Transverse colon (tissue), 4 donors: ENCODE results near the gene MRPL53. TPM values are rescaled to one million over a fixed set of nuclear protein-coding genes. Genes with fewer than 3 reads are reported as not detected.
A peak's percentile ranks its signal among the peaks of the same experiment; 100 is the strongest.

Experiments
- DNase-seq: peaks from one replicate; pipeline ENCODE4 v3.0.0-alpha.2; 2019
- H3K27ac ChIP-seq, 4 donors: fragments of 200-600 bp; sonication (generic); 2 replicates each; pipeline ENCODE4 v1.5.1; 2016 to 2018; ENCODE audit warnings: inconsistent platforms in 4 of 4
- H3K27me3 ChIP-seq: fragments of 200-600 bp; sonication (generic); 2 replicates; pipeline ENCODE4 v1.5.1; 2017; ENCODE audit warnings: inconsistent platforms
- H3K36me3 ChIP-seq, 4 donors: fragments of 200-600 bp; sonication (generic); 2 replicates each; pipeline ENCODE4 v1.5.1; 2017 to 2019; ENCODE audit warnings: inconsistent platforms in 4 of 4
- H3K4me1 ChIP-seq, 4 donors: fragments of 200-600 bp; sonication (generic); 2 replicates each; pipeline ENCODE4 v1.5.1; 2017 to 2020; ENCODE audit warnings: inconsistent platforms in 4 of 4
- H3K4me3 ChIP-seq, 4 donors: fragments of 200-600 bp; sonication (generic); 1 replicate in 1 of 4; 2 replicates in 3 of 4; pipeline versions ENCODE4 v1.5.1 to v1.6.1; 2017 to 2019; ENCODE audit warnings: inconsistent platforms in 4 of 4
- H3K9me3 ChIP-seq, 2 donors: fragments of 200-600 bp; sonication (generic); 2 replicates each; pipeline ENCODE4 v1.5.1; 2017 to 2019; ENCODE audit warnings: inconsistent platforms in 2 of 2
- CTCF ChIP-seq, 5 experiments: fragments of 200-600 bp in 3 of 5; fragments of 450-650 bp in 2 of 5; sonication (generic) in 3 of 5; IDR thresholded peaks; 1 replicate in 2 of 5; 2 replicates in 3 of 5; pipeline ENCODE4 v1.5.1; 2016 to 2017; ENCODE audit warnings: antibody characterized with exemption in 5 of 5, inconsistent platforms in 3 of 5, mild to moderate bottlenecking in 2 of 5, moderate library complexity in 1 of 5
- EP300 ChIP-seq: sonication (generic); formaldehyde crosslinking; IDR thresholded peaks from one replicate; pipeline ENCODE4 v1.6.1; 2017; ENCODE audit warnings: antibody characterized with exemption, low read depth
- POLR2A ChIP-seq: fragments of 450-650 bp; IDR thresholded peaks from one replicate; pipeline ENCODE4 v1.6.1; 2016; ENCODE audit warnings: antibody characterized with exemption, mild to moderate bottlenecking, moderate library complexity
- POLR2AphosphoS5 ChIP-seq, 3 donors: sonication (generic); formaldehyde crosslinking; IDR thresholded peaks; one replicate each; pipeline ENCODE4 v1.6.1; 2016; ENCODE audit warnings: antibody characterized with exemption in 3 of 3
- whole genome bisulfite sequencing, 2 donors: methylation state at CpG; one replicate each; pipeline ENCODE4 v1.1.5; 2018; ENCODE audit warnings: low coverage in 1 of 2; 5-methylcytosine and 5-hydroxymethylcytosine counted together
- in situ Hi-C, 4 donors: fragments of 200-750 bp; cut with MboI; loops; one replicate each; pipeline versions ENCODE4 v1.15.0 to v1.15.1; 2017; ENCODE audit warnings: low sequenced_read_pairs in 3 of 4, low pct_ligation_motif_present in 1 of 4, low pct_unique_long_range_greater_than_20kb in 1 of 4
- intact Hi-C: fragments of 100-400 bp; cut with DNase I; formaldehyde crosslinking; loops from one replicate; pipeline ENCODE4 v1.15.1; 2023; ENCODE audit warnings: low total_unique reads
- total RNA-seq, 4 donors: library from RNA; depleted of rRNA; stranded (reverse); fragments of >200 nt; gene quantifications; one replicate each; pipeline ENCODE4 v1.1.0, GENCODE V29; 2016

The MRPL53 gene
- total RNA-seq, 4 donors from 2014 or later, result 23.2 to 170 (median 26.3) TPM

- Histone ChIP-seq H3K4me3 (peak overlapping the region; percentile 6 to 54 (median 47)), H3K27ac (peak overlapping the region; percentile 85 to 90 (median 86)), H3K9me3 (no peaks in the 10 kb centered on the region), H3K27me3 (peaks cover 33% of the 10 kb centered on the region), H3K4me1 (peaks cover 22 to 67% (median 52%) of the 10 kb centered on the region in 4 donors), H3K36me3 (no peaks in the 10 kb centered on the region)
- TF ChIP-seq EP300 (no peak), CTCF (IDR thresholded peaks at IDR 0.05) (no peak), POLR2AphosphoS5 (IDR thresholded peaks at IDR 0.05) (no peak), POLR2A (no peak)
- intact Hi-C loops (no loop called here), in situ Hi-C loops (loop anchor here in 1 of 4 donors (5.0 kb wide), 1 partner anchor 74 kb away; no protein-coding TSS in a partner anchor)
- DNase-seq, result no peak
- WGBS, 2 donors, result 60 to 84% methylated on average over 12 to 45 of the region's 45 CpGs
These were observed 31.3 kb upstream of the MRPL53 start for GRCh38 chr2:74503506-74504475.

- Histone ChIP-seq H3K4me3 (peak overlapping the region; percentile 46 to 59 (median 51)), H3K27ac (peak overlapping the region; percentile 85 to 90 (median 86)), H3K9me3 (no peaks in the 10 kb centered on the region), H3K36me3 (no peaks in the 10 kb centered on the region), H3K27me3 (peaks cover 36% of the 10 kb centered on the region), H3K4me1 (peaks cover 29 to 69% (median 55%) of the 10 kb centered on the region in 4 donors)
- peak in 2 of 5 experiments; percentile 24 to 27 for TF ChIP-seq CTCF (IDR thresholded peaks at IDR 0.05)
- TF ChIP-seq POLR2AphosphoS5 (IDR thresholded peaks at IDR 0.05), result peak; percentile 81 to 93 (median 92)
- no peak for TF ChIP-seq EP300
- peak; percentile 91 for TF ChIP-seq POLR2A
- in situ Hi-C loops (loop anchor here in 1 of 4 donors (5.0 kb wide), 1 partner anchor 74 kb away; no protein-coding TSS in a partner anchor), intact Hi-C loops (no loop called here)
- peak; percentile 89 for DNase-seq
- 2% methylated on average over 49 of the region's 67 CpGs; no CpG with 5 or more reads in 1 of the 2 donors for WGBS, 2 donors
These were observed 30.4 kb upstream of the MRPL53 start for GRCh38 chr2:74502720-74503505.

GRCh38 chr2:74502147-74502719 lies 29.8 kb upstream of the MRPL53 start:
- Histone ChIP-seq H3K36me3 (no peaks in the 10 kb centered on the region), H3K27me3 (peaks cover 42% of the 10 kb centered on the region), H3K27ac (peak overlapping the region; percentile 85 to 90 (median 86)), H3K4me1 (peaks cover 30 to 75% (median 61%) of the 10 kb centered on the region in 4 donors), H3K4me3 (peak overlapping the region; percentile 46 to 59 (median 51)), H3K9me3 (no peaks in the 10 kb centered on the region)
- peak; percentile 75 for DNase-seq
- TF ChIP-seq CTCF (IDR thresholded peaks at IDR 0.05) (no peak), POLR2AphosphoS5 (IDR thresholded peaks at IDR 0.05) (peak in 2 of 3 donors; percentile 72 to 75), EP300 (no peak), POLR2A (peak; percentile 1)
- intact Hi-C loops (no loop called here), in situ Hi-C loops (loop anchor here in 1 of 4 donors (5.0 kb wide), 1 partner anchor 75 kb away; no protein-coding TSS in a partner anchor)
- WGBS, 2 donors, result 21% methylated on average over 32 of the region's 32 CpGs; no CpG with 5 or more reads in 1 of the 2 donors
